Activated CD8-positive, alpha-beta memory T cell treated with anti-CD3 and anti-CD28 coated beads, Interleukin-2, amount 50 U/mL, for 4 hours (primary cell): Measurements from ENCODE around the gene PAH.
"Not testable (repeated sequence)": the region's sequence is repeated elsewhere in the genome, so short reads cannot be mapped to it uniquely, and the experiment has no call there.

Experiments
- DNase-seq: peaks from one replicate; pipeline ENCODE4 v3.0.0-alpha.2; 2020

PAH gene

DNA sequence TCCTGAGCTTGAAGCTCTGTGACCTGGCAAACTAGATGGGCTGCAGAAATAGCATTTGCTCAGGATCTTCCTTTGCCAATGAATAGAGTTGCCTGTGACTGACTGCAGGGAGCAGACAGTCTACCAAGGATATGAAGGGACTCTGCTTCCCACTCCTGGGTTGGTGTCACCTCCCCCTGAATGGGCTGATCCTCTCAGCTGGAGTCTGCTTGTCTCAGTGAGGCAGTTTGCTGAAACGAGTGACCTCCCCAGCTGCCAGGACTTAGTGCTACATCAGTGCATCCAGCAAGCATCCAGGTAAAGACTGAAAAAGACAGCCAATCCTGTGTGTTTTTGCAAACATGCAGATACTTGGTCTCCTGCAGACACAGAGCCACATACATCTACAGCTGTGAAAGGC lies 28.5 kb downstream of the PAH start:
- no peak for DNase-seq

DNA sequence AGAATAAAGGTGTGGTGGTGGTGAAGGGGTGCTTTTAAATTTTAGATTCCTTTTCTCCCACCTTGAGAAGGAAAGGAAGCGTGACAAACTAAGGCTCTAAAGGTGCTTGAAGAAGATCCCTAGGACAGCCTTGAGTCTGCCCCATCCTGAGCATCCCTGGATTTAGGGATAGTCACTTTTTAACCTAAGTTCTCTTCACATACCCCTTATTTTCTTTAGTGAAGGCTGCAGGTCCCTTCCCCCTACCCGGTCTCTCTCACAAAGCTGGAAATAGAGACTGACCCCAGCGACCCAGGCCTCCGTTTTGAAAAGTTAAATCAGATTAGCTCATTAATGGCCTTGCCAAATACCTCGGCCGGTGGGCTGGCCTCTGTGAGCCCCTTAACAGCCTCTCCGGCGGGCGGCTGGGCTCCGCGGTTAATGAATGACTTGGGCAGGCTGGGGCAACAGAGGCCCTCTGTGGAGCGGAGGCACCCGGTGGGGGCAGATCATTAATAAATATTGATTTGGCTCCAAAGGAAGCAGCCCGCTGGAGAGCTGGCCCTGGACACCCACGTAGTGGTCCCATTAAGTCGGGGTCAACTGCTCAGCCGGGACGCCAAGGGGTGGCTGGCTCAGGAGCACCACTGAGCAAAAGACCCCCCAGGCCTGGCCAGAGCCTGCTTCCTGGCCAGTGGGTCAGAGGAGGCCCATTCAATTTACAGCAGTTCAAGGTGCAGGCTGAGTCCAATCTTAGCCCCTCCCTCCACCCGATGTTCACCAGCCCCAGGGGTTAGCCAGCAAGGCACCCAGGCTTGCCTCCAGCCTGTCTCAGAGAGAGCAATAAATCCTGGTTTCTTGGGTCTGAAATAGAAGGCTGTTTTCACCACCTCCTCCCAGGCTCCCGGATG lies 31.8 kb downstream of the PAH start:
- DNase-seq, result no peak

DNA sequence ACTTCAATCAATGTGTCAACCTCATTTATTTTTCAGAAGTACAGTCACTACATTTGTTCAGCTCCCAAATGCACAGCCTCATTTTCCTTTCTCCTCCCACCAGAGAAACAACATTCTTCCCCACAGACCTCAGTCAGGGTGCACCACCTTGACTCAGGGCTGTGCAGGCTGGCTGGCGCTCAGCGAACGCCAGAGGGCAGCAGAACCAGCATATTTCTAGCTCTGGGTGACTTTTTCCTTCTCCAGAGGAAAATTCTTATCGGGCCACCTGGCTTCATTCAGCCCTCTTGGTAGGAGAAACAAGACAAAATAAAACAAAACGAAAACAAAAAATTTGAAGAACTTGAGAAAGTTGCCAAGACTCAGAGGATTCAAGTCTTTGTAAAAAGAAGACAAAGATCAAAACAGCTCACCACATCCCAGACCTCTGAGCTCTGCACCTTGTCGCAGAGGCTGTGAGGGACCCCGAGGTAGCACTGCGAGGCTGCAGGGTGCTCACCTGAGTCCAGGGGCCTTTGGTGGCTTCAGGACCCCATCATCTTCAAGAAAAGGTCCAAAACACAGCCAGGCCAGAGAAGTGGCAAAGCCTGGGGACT lies 33.7 kb downstream of the PAH start:
- peak; percentile 36 for DNase-seq

DNA sequence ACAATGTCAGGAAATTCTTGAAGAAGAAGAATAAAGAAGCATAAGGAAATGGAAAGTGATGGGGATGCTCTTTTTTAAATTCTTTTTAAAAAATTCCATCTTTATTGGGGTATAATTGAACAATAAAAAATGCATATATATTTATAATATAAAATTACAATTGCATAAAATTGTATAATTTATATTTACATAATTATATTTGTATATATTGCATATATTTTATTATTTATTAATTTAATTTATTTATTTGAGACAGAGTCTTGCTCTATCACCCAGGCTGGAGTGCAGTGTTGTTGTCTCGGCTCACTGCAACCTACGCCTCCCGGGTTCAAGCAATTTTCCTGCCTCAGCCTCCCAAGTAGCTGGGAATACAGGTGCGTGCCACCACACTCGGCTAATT lies 36.3 kb downstream of the PAH start:
- no peak for DNase-seq

DNA sequence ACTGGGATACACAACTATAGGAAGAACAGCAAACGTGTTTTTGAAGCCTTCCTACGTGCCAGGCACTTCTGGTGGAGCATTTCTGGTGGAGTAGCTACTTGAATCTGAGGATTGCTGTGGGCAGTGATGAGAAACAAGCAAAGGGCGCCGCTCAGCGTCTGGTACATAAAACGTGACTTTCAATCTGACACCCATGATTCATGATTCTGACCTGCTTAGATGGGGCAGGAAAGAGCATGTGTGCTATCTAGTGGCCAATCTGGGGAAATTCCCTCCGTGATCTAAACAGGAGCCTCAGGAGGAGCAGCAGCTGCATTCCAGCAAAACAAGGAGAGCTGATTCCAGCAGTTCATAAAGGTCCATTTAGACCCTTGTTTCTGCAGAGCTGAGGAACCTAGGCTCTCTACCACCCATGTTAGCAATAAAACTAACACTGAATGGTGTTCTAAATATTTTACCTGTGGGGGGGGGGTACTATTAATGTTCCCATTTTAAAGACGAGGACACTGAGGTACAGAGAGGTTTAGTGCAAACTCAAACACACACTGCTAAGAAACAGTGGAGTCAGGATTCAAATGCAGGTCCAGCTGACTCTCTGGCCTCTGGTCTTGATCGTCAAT lies 37.8 kb downstream of the PAH start:
- no peak for DNase-seq

DNA sequence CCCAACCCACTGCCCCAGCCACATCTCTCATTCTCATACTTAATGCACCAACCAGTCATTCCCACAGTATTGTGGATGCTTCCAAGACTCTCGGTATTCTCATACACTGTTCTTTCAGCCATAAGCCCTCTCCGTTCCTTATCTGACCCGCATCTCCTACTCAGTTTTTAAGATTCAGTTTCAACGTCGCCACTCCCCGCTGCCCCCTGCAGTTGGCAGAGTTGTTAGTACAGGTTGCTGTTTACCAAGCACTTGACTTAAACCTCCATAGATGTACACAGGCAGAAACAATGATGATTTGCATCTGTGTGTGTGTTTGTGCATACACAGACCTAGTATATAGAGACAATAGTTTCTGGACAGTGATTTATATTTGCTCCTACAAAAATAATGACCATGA lies 40.2 kb downstream of the PAH start:
- no peak for DNase-seq

DNA sequence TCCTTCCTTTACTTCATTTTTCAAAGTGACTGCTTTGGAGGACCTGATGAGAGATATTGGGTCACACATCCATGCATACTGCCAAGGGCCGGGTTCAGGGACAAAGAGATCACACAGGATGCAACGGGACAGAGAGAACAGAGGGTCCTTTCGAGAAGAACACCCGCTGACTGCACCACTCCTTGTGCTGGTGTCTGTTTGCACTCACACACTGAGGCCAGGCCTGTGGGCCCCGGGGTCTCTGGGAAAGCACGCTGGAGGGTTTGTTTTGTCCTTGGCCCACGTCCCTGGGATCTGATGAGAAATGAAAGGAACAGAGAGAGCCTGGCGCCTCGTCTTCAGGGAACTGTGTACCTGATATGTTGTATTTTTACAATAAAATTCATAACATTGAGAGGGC lies 42.2 kb downstream of the PAH start:
- DNase-seq, result no peak

DNA sequence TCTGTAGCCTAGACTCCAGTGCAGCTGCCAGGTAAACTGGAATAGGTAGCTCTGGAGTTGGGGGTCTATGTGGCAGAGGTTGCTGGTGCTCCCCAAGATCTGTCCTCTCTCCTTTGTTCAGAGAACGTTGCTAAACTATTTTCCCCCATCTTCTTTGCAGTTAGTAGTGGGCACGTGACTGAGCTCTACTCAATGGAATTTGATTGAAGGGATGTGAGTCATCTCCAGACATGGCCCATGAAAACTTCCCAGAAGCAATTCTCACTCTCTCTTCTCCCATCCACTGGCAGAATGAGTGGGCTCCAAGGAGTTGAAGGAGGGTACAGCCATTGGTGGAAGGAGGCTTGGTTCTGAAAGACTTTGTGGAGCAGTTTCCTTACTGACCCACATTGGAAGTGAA lies 44.0 kb downstream of the PAH start:
- DNase-seq, result no peak

DNA sequence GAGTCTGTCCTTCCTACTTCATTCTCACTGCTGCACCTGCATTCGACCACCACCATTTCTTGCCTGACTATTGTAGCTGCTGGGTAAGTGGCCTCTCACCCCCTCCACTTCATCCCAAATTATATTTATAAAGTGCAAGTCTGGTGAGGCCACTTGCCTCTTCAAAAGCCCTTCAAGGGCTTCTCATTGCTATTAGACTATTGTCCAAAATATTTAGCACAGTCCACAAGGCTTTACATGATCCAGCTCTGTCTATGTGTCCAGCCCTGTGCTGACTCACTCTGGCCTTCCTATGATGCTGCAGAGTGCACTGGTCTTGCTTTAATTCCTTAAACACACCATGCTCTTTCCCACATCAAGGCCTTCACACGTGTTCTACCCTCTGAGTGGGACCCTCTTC lies 46.0 kb downstream of the PAH start:
- no peak for DNase-seq

DNA sequence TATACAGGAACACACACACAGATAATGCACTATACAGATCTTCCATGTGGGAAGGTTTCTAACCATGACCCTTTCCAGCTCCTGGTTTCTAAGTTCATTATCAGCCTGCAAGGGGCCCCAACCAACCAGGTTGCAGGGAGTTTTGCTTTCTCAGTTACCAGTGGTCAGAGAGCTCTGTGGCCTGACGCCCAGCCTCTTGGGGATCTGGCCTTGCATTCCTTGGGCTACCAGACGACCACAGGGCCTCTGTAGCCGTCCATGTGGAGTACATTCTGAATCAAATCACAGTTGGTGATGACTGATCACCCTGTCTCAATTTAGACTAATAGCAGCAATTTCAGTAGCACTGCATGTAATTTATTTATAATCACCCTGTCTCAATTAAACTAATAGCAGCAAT lies 47.5 kb downstream of the PAH start:
- no peak for DNase-seq

DNA sequence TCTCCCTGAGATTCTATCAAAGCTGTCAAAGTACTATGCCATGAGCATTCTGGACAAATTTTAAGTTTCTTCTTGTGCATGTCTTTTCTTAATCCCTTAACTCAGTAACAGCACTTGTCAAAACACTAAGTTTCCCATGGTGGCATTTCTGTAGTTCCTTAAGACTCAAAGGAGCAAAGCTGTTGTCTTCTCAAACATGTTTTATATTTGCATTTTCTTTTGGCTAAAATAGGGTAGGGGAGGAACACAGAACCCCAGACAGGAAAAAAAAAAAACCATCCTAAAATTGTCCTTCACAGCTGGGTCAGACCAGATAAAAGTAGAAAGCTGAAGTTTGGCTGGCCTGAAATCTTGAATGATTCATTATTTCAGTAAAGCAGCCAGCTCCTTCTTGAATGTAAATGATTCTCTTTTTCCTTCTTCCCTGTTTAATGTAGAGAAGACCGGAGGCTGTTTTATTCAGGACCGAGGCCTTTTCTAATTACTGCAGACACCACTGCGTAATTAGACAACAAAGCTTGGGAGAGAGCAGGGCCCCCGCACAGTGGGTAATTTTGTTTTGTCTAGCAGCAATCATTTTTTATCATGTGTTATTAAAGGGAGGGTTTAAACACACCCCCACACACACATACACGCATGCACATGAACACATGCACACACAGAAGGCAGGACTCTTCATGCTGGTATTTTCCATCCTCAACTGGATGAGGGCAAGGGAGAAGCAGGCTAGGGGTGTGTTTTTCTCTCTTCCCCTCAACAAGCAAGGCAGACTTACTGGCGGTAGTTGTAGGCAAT lies 51.0 kb downstream of the PAH start:
- no peak for DNase-seq

DNA sequence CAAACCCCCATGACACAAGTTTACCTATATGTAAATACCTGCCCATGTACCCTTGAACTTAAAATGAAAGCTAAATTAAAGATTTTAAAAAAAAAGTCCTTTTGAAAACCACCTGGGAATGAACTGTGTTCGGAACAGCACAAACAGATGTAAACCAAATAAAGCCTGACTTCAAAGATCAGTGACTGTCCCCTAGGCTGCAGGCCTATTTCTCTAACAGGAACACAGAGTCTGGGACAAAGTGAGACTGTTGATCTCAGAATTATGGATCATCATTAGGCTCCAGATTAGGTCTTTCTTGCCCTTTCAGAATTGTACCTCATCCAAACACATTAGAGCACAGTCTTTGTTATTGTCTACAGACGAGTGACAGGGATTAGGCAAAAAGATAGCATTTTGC lies 54.6 kb downstream of the PAH start:
- no peak for DNase-seq

DNA sequence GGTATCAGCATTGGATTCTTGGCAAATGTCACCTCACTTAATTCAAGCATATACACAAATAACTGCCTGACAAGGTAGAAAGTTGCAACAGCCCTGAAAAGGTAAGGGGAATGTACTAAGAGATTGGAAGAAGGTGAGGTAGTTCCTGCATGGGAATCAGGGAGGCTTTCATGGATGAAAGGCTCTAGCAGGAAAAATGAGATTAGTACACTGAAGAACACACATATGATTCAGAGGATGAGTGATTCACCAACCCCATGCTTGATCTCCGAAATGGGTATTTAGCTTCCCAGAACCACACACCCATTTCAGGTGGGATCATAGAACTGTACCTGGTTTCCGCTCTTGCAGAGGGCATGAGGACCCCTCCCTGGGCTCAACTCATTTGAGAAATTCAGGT lies 65.8 kb downstream of the PAH start:
- DNase-seq, result no peak

DNA sequence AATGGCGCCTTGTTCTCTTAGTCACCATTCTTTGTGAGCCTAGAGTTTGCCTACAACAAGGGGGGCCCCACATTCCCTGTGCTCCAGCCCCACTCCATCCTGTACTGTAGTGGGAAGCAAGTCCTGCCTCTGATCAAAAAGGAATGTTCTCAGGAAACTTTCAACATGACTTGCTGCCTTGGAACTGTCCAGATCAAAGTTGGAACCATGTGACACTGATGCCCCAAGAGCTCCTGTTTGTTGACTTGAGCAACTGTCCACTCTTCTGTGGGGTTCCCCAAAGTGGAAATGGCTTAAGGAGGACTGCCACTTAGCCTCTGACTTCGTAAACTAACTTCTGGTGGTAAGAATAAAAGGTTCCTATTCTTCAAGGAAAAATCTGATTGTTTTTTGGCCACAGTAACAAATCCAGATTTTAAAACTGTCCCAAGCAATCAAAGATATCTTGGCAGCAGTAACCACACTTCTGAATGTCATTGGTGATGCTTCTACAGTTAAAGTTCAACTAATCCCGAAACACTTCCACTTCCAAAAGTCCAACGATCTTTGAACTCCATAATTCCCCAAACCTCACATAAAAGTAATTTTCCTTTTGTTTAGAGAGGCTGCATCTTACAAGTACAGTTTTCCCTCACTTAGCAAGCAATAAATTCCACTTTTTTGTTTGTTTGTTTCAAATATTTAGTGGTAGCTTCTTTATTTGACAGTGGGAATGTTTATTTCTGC lies 67.2 kb downstream of the PAH start:
- no peak for DNase-seq

DNA sequence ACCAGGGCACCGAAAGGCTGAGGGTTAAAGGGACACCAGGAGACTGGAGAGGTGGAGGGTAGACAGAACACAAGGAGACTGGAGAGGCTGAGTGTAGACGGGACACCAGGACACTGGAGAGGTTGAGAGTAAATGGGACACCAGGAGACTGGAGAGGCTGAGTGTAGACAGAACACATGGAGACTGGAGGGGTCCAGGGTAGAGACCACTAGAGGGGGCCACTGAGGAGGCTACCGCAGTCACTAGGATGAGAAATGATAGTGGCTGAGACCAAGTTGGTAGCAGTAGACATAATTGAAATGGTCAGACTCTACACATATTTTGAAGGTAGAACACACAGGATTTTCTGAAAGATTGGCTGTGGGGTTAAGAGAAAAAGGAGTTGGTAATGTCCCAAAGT lies 68.2 kb downstream of the PAH start:
- DNase-seq, result no peak

DNA sequence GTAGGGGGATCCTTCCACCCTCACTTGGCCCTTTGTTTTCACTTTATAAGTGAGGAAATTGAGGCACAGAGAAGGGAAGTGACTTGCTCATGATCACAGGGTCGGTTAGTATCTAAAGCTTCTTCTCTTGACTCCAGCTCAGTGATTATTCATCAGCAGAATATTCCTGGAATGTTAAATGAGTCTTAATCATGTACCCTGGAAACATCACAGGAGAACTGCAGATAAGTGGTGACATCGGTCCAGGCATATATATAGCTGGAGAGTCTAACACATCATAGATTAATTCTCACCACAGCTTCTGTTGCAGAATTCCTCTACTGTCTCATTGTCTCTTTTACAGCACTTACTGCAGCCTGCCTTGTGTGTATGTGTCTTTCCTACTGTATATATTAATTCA lies 69.9 kb downstream of the PAH start:
- no peak for DNase-seq

DNA sequence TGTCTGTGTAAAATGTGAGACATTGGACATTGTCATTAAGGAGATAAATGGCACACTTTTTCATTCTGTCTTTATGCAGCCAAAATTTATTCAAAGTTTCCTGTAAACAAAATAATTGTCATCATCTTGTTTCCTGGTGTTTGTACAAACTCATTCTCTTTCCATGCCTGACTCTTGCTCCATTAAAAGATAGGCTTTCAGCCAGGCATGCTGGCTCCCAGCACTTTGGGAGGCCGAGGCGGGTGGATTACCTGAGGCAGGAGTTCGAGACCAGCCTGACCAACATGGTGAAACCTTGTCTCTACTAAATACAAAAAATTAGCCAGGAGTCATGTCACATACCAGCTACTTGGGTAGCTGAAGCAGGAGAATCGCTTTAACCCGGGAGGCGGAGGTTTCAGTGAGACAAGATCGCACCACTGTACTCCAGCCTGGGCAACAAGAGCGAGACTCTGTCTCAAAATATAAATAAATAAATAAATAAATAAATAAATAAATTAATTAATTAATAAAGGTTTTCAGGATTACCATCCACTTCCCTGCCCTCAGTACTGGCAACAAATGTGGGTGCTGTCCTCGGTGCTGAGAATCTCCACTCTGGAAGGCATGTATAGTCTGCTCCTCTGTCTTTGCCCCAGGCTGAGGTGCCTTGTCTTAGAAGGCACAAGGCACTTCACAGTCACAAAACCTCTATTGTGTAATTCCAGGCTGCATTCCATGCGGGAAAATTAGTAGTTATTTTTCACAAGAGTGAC lies 83.2 kb downstream of the PAH start:
- DNase-seq, result no peak

DNA sequence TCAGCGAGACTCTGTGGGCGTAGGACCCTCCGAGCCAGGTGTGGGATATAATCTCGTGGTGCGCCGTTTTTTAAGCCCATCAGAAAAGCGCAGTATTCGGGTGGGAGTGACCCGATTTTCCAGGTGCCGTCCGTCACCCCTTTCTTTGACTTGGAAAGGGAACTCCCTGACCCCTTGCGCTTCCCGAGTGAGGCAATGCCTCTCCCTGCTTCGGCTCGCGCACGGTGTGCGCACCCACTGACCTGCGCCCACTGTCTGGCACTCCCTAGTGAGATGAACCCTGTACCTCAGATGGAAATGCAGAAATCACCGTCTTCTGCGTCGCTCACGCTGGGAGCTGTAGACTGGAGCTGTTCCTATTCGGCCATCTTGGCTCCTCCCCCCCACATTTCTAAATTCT lies 84.2 kb downstream of the PAH start:
- DNase-seq, result not testable (repeated sequence)

DNA sequence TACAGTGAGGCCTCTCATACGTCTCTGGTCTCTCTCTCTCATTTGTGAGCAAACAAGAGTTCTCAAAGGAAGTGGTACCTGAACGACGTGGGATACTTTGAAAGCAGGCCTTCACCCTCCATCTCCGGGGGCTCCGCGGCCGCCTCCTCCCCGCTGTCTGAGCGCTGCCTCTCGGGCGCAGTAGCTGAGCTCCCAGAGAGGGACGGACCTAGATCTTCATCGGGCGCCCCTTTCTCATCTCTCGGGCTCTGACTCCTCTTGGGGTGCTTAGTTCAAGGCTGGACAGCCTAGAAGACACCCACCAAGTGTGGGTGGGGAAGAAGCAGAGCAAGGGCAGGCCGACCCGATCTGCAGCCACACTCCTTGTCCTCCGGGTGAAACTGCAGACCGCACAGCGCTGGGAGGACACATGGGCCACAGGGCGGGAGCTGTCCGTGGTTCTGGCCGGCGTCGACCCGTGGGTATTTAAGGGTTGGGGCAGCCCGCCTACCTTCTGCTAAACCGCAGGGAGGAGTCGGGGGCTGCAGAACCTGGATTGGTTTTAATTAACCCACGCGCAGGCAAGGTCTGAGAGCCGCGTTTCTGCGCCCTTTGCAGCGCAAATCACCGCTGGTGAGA lies 92.7 kb downstream of the PAH start:
- no peak for DNase-seq

DNA sequence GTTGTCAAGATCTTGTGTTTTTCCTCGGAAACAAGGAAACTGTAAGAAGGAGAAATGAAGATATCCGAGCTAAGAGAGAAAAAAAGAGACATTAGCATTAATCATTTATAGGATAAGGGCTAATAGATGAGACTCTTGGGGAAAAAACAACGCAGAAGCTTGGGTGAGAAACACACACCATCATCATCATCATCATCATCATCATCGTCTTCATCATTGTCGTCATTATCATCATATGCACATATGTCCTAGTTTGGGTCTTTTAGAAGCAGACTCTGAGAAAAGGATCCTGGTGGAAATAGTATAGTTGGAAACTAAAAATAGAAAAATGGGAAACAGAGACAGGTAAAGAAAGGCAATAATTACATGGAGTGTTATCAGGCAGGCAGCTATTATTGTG lies 95.9 kb downstream of the PAH start:
- no peak for DNase-seq

DNA sequence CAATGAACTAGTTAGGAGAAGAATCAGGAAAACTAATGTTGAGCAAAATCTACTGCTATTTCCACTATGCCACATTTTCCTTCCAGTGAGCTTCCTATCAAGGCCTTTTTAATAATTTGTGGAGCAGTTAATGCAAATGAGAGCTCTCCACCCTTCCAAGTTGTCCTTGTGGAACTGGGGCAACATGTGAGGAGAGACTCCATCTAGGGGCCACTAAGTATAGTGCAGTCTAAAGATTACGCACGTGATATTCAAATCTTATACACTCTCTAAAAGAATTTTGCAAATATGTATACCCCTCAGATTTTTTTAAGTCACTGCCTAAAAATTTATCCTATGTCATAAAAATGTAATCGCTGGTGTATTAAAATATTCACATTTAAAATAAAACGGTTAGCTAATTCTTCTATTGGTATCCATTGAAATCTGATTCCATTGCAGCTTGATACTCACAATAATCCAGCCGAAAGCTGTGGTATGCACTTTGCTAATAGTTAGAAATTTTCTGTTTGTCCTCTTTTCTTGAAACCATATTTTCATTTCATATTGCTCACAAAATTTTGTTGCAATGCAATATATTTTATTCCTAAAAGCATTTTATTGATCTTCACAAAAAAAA lies 100.1 kb downstream of the PAH start:
- DNase-seq, result no peak
